Activated B cell treated with CpG ODN at 0.5 μM for 24 hours (primary cell): Measurements from ENCODE around the gene GAPVD1. TPM values are rescaled to one million over a fixed set of nuclear protein-coding genes. Genes with fewer than 3 reads are reported as not detected.
"Not testable (repeated sequence)": the region's sequence is repeated elsewhere in the genome, so short reads cannot be mapped to it uniquely, and the experiment has no call there.

ENCODE experiments used
- ATAC-seq: fragments of 200-7000 bp; cut with Tn5 transposase; one replicate; pipeline ENCODE4 v1.10.0; 2021; ENCODE audit warnings: low read depth, mild to moderate bottlenecking, moderate library complexity
- CTCF ChIA-PET: fragments of 350-600 bp; sonication (Branson Sonifier 250); formaldehyde crosslinking; loops from one replicate; lab custom pipeline; 2021; ENCODE audit warnings: antibody characterized with exemption; lab: Charles Lee
- POLR2A ChIA-PET: fragments of 350-600 bp; sonication (Branson Sonifier 250); formaldehyde crosslinking; loops from one replicate; lab custom pipeline; 2021; ENCODE audit warnings: antibody characterized with exemption; lab: Charles Lee
- DNase-seq: peaks from one replicate; pipeline ENCODE4 v3.0.0; 2022
- H3K27ac Mint-ChIP-seq: one replicate; pipeline ENCODE4 v1.8.0; 2020; ENCODE audit warnings: mixed read lengths
- H3K27me3 Mint-ChIP-seq: one replicate; pipeline ENCODE4 v1.8.0; 2021; ENCODE audit warnings: mixed read lengths
- H3K36me3 Mint-ChIP-seq: one replicate; pipeline ENCODE4 v1.8.0; 2021; ENCODE audit warnings: low read depth, mixed read lengths
- H3K4me1 Mint-ChIP-seq: one replicate; pipeline ENCODE4 v1.8.0; 2021; ENCODE audit warnings: mixed read lengths
- H3K4me3 Mint-ChIP-seq: one replicate; pipeline ENCODE4 v1.8.0; 2020; ENCODE audit warnings: mild to moderate bottlenecking, mixed read lengths
- H3K9me3 Mint-ChIP-seq: one replicate; pipeline ENCODE4 v1.8.0; 2020; ENCODE audit warnings: mixed read lengths
- intact Hi-C: fragments of 100-400 bp; cut with micrococcal nuclease; formaldehyde crosslinking; loops from one replicate; pipeline ENCODE4 v1.15.1; 2024
- total RNA-seq: library from RNA; stranded (reverse); gene quantifications from 2 replicates; pipeline ENCODE4 v1.2.3, GENCODE V29; 2022
- TF ChIP-seq, protein P1 (sequence below): fragments of 200-600 bp; IDR thresholded peaks from one replicate; pipeline ENCODE4 v1.8.0; 2022; ENCODE audit warnings: antibody characterized with exemption, mild to moderate bottlenecking

Gene GAPVD1
- total RNA-seq, 1 donor from 2014 or later, result 53.9 TPM

DNA sequence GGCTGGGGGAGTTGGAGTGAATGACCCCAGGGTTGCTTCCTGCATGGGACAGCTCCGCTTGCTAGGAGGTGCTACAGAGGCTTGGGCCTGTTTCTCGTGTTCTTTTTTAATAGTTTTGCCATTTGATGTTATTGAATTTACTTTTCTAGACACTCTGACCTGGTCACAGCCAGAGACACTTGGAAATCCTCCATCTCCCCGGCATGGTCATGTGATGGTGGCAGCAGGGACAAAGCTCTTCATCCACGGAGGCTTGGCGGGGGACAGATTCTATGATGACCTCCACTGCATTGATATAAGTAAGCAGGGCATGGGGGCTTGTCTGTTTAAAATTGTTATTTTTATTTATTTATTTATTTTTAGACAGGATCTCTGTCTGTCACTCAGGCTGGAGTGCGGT is 33.9 kb upstream of the GAPVD1 start:
- intact Hi-C loops, result no loop called here
- CTCF ChIA-PET, result no interaction called here
- peaks cover 36% of the 10 kb centered on the region for H3K36me3 Mint-ChIP-seq

DNA sequence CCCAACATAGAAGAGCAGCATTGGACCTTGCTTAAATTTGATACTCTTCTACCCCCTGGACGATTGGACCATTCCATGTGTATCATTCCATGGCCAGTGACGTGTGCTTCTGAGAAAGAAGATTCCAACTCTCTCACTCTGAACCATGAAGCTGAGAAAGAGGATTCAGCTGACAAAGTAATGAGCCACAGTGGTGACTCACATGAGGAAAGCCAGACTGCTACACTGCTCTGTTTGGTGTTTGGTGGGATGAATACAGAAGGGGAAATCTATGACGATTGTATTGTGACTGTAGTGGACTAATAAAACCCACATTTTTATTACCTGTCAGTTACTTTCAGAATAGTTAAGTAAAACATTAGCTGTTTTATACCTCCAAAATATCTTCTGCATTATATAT is 27.9 kb upstream of the GAPVD1 start:
- ChIA-PET CTCF (no interaction called here), POLR2A (interaction anchor here (0.6 kb wide), 1 partner anchor 11 kb away, joined by 3 read pairs; no protein-coding TSS in a partner anchor)
- DNase-seq (no peak), ATAC-seq (no peak)
- Mint-ChIP-seq H3K27me3 (no peaks in the 10 kb centered on the region), H3K4me3 (no peak overlapping the region), H3K4me1 (peaks cover 36% of the 10 kb centered on the region), H3K9me3 (no peaks in the 10 kb centered on the region), H3K36me3 (peaks cover 74% of the 10 kb centered on the region), H3K27ac (no peak overlapping the region)
- intact Hi-C loops, result no loop called here
- TF ChIP-seq, protein P1, sequence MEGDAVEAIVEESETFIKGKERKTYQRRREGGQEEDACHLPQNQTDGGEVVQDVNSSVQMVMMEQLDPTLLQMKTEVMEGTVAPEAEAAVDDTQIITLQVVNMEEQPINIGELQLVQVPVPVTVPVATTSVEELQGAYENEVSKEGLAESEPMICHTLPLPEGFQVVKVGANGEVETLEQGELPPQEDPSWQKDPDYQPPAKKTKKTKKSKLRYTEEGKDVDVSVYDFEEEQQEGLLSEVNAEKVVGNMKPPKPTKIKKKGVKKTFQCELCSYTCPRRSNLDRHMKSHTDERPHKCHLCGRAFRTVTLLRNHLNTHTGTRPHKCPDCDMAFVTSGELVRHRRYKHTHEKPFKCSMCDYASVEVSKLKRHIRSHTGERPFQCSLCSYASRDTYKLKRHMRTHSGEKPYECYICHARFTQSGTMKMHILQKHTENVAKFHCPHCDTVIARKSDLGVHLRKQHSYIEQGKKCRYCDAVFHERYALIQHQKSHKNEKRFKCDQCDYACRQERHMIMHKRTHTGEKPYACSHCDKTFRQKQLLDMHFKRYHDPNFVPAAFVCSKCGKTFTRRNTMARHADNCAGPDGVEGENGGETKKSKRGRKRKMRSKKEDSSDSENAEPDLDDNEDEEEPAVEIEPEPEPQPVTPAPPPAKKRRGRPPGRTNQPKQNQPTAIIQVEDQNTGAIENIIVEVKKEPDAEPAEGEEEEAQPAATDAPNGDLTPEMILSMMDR, result no peak

More for the DNA sequence above, 33.9 kb upstream of the GAPVD1 start:
- H3K4me1 Mint-ChIP-seq, result no peaks in the 10 kb centered on the region
- POLR2A ChIA-PET, result interaction anchor here (0.7 to 0.8 kb wide), 2 partner anchors 14 to 34 kb away, joined by 3 read pairs; partner anchors contain the start of genes GAPVD1 and HSPA5
- DNase-seq (no peak), ATAC-seq (no peak)
- TF ChIP-seq, protein P1, result no peak
- no peak overlapping the region for H3K4me3 Mint-ChIP-seq
- no peak overlapping the region for H3K27ac Mint-ChIP-seq
- H3K27me3 Mint-ChIP-seq, result no peaks in the 10 kb centered on the region
- no peaks in the 10 kb centered on the region for H3K9me3 Mint-ChIP-seq

DNA sequence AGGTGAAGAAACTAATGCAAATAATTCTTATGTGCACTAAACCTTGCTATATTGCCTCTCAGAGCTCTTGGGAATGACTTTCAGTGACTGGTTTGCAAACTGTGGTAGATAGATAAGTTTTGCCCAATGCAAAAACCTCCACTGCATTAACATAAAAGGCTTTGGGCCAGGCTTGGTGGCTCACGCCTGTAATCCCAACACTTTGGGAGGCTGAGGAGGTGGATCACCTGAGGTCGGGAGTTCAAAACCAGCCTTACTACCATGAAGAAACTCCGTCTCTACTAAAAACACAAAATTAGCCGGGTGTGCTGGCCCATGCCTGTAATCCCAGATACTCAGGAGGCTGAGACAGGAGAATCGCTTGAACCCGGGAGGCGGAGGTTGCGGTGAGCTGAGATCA is 27.5 kb upstream of the GAPVD1 start:
- H3K4me3 Mint-ChIP-seq, CTCF ChIA-PET, intact Hi-C loops, H3K27me3 Mint-ChIP-seq, H3K27ac Mint-ChIP-seq, ATAC-seq, DNase-seq, H3K9me3 Mint-ChIP-seq: not testable (repeated sequence)
- Mint-ChIP-seq H3K4me1 (peaks cover 40% of the 10 kb centered on the region), H3K36me3 (peaks cover 78% of the 10 kb centered on the region)
- POLR2A ChIA-PET, result interaction anchor here (0.6 kb wide), 2 partner anchors 11 to 26 kb away, joined by 3 read pairs; no protein-coding TSS in a partner anchor

DNA sequence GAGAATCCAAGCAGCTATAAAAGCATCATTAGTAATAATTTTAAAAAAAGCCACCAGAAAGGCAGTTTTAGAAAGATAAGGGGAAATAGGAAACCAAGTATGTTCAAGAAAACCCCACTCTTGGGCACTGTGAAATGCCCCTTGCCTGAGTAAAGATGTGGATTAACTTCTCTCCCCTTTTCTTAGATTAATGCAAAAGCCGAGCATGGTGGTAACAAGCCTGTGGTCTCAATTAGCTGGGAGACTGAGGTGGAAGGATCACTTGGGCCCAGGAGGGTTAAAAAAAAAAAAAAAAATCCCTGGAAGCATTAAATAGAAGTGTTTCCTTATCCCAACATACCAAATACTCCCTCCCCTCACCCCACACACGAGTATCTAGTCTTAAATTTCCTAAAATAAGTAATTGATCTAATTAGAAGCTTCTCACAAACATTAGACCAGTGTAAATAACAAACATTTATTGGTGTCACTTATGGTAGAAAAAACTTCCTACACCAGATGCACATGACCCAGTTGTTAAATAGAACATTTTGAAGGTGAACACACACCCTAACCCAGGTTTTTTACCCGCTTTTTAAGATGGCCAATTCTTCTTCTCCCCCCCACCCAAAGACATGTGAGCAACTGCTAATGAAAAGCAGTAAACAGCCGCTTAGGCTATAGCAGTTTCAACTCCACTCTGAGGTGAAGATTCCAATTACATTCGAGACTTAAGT is 25.7 kb upstream of the GAPVD1 start:
- ChIA-PET CTCF (interaction anchor here (0.6 kb wide), 1 partner anchor 574 kb away, joined by 7 read pairs; no protein-coding TSS in a partner anchor), POLR2A (interaction anchor here (0.6 to 0.7 kb wide), 2 partner anchors 83 to 374 kb away, joined by 3 to 7 read pairs; no protein-coding TSS in a partner anchor)
- no peak for DNase-seq
- TF ChIP-seq, protein P1, result no peak
- H3K27ac Mint-ChIP-seq, result no peak overlapping the region
- peak overlapping the region; percentile 8 for H3K4me3 Mint-ChIP-seq
- peaks cover 81% of the 10 kb centered on the region for H3K36me3 Mint-ChIP-seq
- peaks cover 54% of the 10 kb centered on the region for H3K4me1 Mint-ChIP-seq
- ATAC-seq, result no peak
- intact Hi-C loops, result no loop called here
- H3K27me3 Mint-ChIP-seq, result no peaks in the 10 kb centered on the region
- no peaks in the 10 kb centered on the region for H3K9me3 Mint-ChIP-seq

DNA sequence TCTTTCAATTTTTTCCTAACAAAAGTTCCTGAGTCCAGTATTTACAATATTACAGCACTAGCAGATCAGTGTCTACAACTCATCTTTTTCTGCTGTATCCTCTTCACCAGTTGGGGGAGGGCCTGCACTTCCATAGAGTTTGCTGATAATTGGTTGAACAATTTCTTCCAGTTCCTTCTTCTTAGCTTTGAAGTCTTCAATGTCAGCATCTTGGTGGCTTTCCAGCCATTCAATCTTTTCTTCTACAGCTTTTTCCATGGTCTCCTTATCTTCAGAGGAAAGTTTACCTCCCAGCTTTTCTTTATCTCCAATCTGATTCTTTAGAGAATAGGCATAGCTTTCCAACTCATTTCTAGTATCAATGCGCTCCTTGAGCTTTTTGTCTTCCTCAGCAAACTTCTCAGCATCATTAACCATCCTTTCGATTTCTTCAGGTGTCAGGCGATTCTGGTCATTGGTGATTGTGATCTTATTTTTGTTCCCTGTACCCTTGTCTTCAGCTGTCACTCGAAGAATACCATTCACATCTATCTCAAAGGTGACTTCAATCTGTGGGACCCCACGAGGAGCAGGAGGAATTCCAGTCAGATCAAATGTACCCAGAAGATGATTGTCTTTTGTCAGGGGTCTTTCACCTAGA is 25.0 kb upstream of the GAPVD1 start:
- H3K27me3 Mint-ChIP-seq, DNase-seq, ATAC-seq, H3K27ac Mint-ChIP-seq, intact Hi-C loops, H3K9me3 Mint-ChIP-seq: not testable (repeated sequence)
- ChIA-PET CTCF (interaction anchor here (0.6 kb wide), 1 partner anchor 574 kb away, joined by 7 read pairs; no protein-coding TSS in a partner anchor), POLR2A (interaction anchor here (0.7 kb wide), 2 partner anchors 11 to 374 kb away, joined by 5 to 7 read pairs; no protein-coding TSS in a partner anchor)
- Mint-ChIP-seq H3K4me3 (peak overlapping the region; percentile 50), H3K4me1 (peaks cover 57% of the 10 kb centered on the region), H3K36me3 (peaks cover 81% of the 10 kb centered on the region)
